CD4-positive, alpha-beta T cell treated with Interleukin-2 at 100 ng/mL for 4 hours (primary cell): ENCODE measurements around the gene HLA-DQA1.
"Not testable (repeated sequence)": the region's sequence is repeated elsewhere in the genome, so short reads cannot be mapped to it uniquely, and the experiment has no call there.

ENCODE experiments used
- DNase-seq: peaks from one replicate; pipeline ENCODE4 v3.0.0-alpha.2; 2020; ENCODE audit warnings: low spot score

HLA-DQA1 gene

DNA sequence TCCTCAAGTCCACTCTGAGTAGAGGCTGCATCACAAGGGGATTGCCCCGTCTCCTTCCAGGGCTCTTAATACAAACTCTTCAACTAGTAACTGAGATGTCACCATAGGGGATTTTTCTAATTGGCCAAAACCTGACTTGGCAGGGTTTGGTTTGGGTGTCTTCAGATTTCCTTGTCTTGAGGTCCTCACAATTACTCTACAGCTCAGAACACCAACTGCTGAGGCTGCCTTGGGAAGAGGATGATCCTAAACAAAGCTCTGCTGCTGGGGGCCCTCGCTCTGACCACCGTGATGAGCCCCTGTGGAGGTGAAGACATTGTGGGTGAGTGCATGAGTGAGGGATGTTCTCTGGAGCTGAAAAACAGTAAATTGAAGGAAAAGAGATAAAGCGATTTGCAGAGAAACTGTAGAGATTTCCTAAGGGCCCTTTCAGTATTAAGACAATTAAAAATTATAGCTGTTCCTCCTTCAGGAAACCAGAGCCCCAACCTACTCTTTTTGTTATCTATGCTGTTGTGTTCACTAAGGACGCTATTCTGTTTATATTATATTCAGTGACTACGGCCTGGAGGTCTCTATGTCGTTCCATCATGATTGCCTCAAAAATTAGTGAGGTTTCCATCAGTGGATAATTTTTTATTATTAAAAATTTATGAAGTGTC is at the start of gene HLA-DQA1:
Gene HLA-DQA1 (plus strand): TSS at position 188 of the 662 bp plus-strand sequence. CDS start 53 bp downstream, at position 241.
- peak; percentile 57 for DNase-seq

DNA sequence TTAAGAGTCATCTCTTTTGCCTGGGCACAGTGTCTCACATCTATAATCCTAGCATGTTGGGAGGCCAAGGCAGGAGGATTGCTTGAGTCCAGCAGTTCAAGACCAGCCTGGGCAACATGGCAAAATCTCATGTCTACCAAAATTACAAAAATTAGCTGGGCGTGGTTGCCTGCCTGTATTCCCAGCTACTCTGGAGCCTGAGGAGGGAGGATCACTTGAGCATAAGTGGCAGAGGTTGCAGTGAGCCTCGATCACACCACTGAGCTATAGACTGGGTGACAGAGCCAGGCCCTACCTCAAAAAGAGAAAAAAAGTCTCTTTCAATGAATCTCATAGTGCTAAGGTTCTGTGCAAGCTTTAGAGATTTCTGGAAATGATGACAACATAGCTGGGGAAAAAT is 49.0 kb upstream of the HLA-DQA1 start:
- DNase-seq, result no peak

DNA sequence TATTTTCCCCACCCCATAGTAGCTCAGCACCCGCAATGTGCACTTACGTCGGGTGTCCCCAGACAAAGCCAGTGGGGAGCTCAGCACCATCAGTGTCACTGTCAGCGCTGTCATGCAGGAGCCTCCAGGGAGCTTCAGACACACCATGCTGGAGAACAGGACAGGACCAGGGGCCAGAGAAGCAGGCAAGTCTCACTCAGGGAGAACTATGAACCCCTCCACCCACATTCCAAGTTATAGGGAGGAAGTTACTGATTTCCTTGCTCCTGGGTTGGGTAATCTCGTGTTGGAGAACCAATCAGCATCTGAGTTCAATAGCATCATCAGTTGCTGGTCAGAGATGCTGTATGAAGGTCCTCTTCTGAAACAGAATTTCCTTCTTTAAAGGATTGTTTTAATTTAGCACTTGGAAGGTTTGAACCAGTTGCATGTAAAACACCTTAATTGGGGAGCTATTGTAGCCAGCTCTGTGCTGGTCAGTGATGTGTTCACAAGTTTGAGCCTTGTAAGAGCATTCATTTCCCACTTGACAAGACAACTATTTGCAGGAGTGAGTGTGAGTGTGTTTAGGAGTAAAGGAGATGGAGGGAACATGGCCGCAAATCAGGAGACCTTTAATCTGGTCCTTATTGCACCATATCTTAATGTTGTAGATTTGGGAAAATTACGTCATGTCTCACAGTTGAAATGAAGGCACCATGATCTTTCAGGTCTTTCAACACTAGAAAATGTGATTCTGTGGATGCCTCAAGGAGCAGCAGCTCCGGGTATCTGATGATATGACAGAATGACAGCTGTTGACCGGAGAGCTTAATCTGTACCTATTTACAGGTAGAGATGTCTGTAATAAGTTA is 47.4 kb upstream of the HLA-DQA1 start, which contains the start of gene HLA-DRB1:
Gene HLA-DRB1 (minus strand): TSS at position 253 of the 854 bp plus-strand sequence. CDS start 106 bp downstream, at position 147.
- peak; percentile 48 for DNase-seq

DNA sequence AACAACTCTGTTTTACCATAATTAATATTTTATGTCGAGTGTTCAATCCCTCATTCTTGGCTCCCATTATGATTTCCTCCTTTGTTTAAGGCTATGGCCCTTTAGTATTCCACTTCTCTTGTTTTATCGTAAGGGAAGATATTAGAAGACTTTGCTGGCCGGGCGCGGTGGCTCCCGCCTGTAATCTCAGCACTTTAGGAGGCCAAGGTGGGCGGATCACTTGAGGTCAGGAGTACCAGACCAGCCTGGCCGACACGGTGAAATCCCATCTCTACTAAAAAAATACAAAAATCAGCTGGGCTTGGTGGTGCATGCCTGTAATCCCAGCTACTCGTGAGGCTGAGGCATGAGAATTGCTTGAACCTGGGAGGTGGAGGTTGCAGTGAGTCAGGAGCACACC is 46.5 kb upstream of the HLA-DQA1 start:
- not testable (repeated sequence) for DNase-seq

DNA sequence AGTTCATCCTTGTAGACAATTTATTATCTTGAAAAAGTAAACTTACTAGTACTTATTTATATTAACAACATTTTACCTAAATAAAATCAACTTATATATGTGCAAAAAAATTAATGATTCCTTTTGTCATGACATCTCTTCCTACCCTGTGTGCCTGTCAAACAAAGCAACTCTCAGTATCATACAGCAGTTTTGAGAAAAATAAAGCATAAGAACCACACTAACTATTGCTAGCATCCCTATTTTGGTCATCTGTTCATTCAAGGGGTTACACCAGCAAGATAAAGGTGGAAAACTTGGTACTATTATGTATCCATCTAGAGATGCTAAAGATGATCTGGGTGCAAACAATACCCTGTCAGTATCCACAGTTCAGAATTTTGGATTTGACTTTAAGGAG is 40.2 kb upstream of the HLA-DQA1 start:
- DNase-seq, result no peak

DNA sequence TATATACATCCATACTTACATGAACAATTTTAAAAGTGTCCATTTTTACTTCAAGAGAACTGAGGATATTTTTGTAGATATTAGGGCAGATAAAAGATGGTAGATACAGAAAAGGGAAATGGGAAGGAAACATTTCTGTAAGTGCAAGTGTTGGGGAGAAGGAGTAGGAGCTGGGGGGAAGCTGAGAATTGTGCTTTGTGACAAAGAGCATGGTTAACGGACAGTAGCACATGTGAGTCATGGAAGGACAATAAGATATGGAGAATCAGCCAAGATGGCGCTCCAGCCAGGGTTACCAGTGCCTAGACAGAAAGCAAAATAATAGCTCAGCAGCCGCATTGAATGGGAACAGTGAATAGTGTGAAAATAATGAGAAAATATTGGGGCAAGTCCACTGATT is 34.8 kb upstream of the HLA-DQA1 start:
- no peak for DNase-seq

DNA sequence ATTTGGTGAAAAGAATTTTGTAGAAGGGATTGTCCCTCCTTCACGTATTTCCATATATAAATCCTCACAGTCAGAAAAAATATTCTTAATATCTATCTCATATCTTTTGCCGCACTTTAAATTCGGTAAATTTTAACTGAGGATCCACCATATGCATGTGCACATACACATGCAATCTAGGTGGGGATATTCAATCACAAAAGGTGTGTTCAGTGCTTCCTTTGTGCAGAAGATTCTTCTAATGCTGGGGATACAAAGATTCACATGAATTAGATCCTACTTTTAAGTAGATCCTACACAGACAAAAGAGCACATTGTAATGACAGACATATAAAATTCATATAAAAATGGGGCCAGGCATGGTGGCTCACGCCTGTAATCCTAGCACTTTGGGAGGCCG is 34.0 kb upstream of the HLA-DQA1 start:
- no peak for DNase-seq

DNA sequence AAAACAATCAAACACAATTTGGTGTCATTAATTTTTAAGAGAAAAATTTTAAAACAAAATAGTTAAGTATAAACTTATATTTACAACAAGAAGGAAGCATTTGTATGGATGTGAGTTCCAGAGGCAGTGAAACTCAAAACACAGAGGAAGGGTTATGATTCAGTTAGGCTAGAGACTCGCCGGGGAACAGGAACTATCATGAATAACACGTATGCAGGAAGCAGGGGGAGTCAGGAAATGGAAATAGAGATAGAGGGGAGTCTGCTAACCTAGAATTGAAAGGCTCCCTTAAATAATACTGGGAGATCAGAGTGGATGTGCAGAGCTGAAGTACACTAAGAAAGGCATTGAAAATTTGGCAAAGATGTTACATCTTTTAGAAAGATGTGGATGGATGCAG is 33.3 kb upstream of the HLA-DQA1 start:
- no peak for DNase-seq

DNA sequence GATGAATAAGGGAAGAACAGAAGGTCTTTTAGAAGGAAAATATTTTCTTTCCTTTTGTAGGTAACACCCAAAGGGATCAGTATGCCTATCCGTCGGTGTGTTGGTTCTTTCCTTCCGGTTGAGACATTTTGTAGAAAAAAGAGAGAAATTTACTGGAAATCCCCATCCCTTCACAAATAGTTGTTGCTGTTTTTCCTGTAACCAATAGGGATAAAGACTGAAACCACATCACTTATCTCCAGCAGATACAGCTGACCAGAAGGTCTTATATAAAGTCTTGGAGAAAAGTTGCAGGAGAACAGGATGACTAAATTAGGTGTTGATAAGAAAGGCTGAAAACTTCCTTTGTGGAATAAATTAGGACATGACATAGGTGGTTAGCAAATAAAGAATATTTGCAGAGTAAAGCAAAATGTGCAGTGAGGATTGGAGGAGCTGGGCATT is 32.8 kb upstream of the HLA-DQA1 start:
- peak; percentile 19 for DNase-seq

DNA sequence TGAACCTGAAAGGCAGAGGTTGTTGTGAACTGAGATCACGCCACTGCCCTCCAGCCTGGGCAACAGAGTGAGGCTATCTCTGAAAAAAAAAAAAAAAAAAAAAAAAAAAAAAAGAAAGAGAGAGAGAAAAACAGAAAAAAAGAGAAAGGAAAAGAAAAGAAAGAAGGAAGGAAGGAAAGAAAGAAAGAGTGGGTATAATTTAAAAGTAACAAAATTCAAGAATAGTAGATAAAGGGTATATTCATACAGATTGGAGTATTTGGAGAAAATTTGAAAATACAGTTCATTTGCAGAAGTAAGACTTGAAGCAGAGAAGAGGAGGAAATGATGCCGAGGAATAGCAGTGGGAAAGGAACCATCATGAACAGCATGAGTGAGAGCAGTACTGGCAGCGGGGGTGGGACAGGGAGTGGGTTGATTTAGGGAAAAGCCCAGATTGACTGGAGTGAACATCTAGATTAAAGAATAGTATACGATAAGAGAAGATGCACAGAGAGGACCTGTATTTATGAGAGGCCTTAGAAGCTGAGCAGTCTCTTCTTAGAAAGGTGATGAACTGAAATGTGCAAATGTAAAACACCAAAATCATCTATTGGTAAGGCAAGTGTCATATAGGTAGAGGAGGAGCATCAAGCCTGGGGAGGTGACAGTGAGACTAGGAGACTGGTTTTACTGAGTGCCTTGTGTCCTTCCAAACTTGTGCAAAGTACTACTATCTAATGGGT is 29.8 kb upstream of the HLA-DQA1 start:
- no peak for DNase-seq

DNA sequence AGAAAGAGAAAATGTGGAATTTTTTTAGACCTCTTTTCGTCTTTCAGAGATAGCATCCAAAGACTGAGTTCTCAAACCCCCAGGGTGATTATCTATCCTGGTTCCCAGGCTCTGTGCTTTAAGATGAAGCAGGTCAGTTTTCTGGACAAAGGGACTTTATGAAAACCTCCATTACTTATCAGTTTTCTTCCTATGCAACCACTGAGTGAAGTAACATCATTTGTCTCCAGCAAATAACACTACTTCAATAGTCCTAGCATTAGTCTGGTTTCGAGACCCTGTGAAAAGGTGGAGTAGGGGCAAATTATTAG is 29.3 kb upstream of the HLA-DQA1 start:
- DNase-seq, result no peak

DNA sequence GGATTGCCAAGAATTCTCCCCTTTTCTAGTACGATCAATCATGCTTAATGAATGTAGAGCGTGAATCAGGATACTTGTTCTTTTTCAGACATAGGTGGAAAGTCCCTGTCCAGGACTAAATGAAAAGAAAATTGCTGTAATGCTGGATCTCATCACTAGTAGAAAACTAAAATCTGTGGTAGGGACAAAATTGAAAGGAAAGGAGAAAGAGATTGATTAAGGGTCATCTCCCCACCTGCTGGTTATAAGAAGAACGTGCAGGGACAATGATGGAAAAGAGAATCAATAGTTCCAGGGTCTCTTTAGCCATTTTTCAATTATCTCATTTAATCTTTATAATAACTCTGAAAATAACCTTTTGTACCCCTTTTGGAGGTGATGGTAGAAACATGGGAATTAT is 28.8 kb upstream of the HLA-DQA1 start:
- no peak for DNase-seq

DNA sequence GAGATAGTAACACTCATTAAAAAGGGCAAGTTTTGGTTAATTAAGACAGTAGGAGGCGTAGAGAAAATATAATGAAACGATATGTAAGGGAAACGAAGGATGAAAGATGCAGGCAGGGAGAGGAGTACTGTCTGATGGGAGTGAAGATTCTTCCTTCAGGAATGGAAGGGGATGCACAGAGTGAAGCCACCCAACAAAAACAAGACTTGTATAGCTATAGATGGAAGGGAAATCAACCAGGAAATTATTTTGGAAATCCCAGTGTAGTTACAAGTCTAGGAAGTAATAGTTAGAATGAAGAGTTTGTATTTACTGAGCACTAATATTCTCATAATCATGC is 27.8 kb upstream of the HLA-DQA1 start:
- no peak for DNase-seq

DNA sequence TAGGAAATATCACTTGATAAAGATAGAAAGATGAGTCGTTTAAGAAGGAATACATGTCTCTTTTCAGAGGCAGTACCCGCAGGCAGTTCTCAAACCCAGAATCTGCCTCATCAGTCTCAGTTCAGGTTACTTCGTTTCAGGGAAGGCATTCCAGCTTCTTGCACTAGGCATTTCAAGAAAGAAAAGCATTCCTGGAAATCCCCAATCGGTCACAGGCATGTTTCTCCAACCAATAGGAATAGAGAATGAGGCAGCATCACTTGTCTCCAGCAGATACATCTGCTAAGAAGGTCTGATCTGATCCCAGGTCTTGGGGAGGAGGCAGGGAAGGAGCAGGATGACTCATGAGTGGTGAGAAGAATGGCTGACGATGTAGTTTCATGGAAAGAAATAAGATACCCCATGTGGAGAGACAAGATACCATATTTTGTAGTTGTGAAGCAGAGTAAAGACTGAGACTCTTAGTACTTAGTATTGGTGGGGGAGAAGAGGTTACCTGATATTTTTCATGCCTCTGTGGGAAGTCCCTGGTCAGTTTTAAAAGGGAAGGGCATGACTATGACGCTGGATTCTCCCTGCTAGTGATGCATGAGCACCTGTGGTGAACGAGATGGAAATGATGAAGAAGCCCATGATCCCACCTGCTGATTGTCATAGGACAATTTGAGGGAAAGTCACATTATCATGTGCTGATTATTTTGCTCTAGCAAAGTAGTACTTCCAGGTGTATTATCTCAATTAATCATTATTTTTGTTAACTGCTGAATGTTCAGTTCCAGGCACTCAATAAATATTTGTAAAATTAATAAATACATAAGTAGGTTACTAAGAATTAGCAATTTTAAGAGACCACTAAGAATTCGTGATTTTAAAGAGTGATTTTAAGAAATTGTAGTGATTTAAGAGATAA is 27.2 kb upstream of the HLA-DQA1 start:
- peak; percentile 79 for DNase-seq

DNA sequence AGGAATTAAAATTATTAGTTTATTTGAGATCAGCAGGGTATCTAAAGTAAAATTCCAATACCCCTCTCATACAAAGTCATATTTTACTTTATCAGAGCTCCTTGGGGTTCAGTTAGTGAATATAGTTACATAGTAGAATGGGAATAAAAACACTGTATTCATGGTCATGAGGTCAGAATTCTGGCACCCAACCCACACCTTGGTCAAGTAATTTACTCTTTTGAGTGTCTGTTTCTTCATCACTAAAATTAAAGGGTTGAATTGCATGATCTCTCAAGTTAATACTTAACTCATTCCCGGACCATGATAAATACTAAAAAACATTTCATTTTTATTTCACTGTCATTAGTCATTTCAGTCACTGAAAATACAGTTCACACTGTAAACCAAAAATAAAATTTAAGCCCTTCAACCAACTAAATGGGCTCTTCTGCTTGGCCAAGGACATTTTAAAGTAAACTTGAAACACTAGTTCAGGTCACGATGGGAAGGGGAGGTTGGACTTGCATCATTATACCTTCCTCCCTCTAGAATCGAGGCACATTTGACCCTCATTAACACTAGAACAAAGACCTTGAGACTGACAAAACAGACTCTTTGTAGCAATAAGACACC is 26.4 kb upstream of the HLA-DQA1 start:
- no peak for DNase-seq

DNA sequence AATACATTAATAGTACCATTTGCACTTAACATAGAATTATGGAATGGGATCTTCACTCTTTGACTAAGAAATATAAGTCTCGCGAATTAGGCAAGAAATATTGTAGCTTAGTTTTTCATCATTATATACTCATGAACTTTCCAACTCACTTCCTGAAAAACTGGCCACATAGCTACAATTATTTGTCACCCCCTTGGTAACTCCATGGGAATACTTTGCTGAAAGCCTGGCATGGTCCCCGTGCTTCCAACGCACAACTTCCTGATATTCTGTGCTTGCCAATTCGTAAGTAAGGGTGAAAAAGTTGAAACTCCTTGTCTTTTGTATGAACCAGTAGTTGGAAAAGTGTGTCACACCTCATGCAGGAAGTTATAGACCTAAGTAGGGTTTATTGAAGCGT is 23.7 kb upstream of the HLA-DQA1 start:
- no peak for DNase-seq

DNA sequence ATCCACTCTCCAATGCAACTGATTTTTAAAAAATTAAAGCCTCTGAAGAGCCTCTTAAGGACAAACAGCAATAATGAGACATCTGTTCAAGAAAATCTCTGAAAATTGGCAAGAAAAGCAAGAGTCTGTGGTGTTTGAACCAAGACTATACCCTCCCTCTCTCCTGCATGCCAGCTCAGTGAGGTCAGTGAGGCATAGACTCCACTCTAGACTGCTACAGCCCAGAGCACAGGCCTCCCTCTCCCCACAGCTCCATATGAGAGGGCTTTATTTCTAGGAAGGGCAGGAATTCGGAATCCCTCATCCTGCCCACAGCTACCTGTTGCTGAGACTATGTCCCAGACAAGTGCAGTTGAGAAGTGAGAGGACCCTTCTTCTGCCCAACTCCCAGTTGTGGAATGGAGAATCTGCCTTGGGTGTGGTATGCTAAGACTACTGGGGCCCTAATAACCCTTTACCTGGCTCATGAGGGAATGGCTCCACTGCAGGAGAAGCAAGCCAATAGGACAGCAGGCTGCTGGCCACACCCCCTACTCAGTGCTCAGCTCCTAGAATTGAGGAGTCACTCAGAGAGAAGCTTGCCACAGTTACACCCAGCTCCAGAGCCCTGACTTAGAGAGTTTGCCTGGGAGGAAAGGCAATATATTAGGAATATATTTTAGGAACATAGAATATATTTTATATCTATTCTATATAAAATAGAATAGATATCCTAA is 22.7 kb upstream of the HLA-DQA1 start:
- no peak for DNase-seq

DNA sequence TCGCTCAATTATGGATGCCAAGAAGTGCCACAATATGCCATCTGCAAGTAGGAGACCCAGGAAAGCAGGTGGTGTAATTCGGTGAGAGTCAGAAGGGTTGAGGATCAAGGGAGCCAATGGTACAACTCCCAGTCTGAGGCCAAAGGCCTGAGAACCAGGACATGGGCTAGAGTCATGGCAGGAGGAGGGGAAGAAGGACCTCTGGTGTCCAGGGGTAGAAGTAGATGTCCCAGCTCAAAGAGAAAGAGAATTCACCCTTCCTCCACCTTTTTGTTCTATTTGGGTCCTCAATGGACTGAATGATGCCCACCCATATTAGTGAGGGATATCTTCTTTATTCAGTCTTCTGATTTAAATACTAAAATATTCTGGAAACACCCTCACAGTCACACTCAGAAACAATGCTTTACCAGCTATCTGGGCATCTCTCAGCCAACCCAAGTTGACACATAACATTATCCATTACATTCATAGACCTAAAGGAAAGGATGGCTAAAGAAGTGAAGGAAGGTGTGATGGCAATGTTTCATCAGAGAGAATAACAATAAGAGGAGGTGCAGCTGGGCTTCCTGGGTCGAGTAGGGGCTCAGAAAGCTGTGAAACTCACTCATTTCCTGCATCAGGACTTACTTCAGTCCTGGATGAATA is 21.2 kb upstream of the HLA-DQA1 start:
- DNase-seq, result no peak

DNA sequence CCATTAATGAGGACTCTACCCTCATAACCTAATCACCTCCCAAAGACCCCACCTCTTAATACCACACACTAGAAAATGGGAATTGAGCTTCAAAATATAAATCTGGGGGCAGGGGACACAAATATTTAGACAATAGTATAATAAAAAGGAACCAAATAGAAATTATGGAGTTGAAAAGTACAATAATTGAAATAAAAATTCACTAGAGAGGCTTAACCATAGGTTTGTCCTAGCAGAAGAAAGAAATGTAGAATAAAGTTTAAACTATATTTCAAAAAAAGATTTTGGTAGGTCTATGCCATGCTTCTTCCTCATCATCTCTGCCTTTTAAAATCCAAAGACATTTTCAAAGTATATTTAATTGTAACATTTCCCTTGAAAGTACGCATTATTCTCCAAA is 19.5 kb upstream of the HLA-DQA1 start:
- no peak for DNase-seq

DNA sequence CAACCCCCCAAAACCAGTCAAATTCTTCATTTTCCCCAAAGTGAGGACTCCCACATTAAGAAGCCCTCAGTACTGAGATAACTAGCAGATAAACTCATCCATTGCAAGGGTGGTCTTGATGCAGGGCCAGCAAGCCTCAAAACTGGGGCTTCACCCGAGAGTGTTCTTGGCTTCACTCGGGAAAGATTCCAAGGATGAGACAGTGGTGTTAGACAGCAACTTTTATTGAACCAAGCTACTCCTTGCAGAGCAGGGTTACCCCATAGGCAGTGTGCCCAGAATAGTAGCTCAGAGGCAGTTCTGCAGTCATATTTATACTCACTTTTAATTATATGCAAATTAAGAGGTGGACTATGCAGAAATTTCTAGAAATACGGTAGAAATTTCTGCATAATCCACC is 15.8 kb upstream of the HLA-DQA1 start:
- DNase-seq, result no peak
